Cardiac fibroblast (primary cell): Measurements from ENCODE around the gene KAT7.

Source experiments
- DNase-seq, 2 donors: peaks; one replicate each; pipeline versions ENCODE4 v3.0.0 to v3.0.0-alpha.2; 2010; ENCODE audit warnings: low read depth in 2 of 2
- H3K4me3 ChIP-seq, 2 donors: replicated peaks in 1 of 2; 1 replicate in 1 of 2; 2 replicates in 1 of 2; pipeline ENCODE4 v1.5.1; 2011; ENCODE audit warnings: low read depth in 2 of 2, low read length in 2 of 2, mild to moderate bottlenecking in 2 of 2, moderate library complexity in 1 of 2
- TF ChIP-seq, protein P1 (sequence below): IDR thresholded peaks from one replicate; pipeline ENCODE4 v1.5.1; 2011; ENCODE audit warnings: low read depth, mild to moderate bottlenecking, low read length, inconsistent platforms

The KAT7 gene

GRCh38 chr17:49829026-49829425 is 40.5 kb downstream of the KAT7 start:
- no peak for DNase-seq
- H3K4me3 ChIP-seq, result no peak overlapping the region
- TF ChIP-seq, protein P1, sequence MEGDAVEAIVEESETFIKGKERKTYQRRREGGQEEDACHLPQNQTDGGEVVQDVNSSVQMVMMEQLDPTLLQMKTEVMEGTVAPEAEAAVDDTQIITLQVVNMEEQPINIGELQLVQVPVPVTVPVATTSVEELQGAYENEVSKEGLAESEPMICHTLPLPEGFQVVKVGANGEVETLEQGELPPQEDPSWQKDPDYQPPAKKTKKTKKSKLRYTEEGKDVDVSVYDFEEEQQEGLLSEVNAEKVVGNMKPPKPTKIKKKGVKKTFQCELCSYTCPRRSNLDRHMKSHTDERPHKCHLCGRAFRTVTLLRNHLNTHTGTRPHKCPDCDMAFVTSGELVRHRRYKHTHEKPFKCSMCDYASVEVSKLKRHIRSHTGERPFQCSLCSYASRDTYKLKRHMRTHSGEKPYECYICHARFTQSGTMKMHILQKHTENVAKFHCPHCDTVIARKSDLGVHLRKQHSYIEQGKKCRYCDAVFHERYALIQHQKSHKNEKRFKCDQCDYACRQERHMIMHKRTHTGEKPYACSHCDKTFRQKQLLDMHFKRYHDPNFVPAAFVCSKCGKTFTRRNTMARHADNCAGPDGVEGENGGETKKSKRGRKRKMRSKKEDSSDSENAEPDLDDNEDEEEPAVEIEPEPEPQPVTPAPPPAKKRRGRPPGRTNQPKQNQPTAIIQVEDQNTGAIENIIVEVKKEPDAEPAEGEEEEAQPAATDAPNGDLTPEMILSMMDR, result no peak

- no peak overlapping the region for H3K4me3 ChIP-seq
- DNase-seq, result peak in 1 of 2 donors; percentile 15
- TF ChIP-seq, protein P1, result no peak
Observed at GRCh38 chr17:49830605-49831004, 42.1 kb downstream of the KAT7 start.

DNA sequence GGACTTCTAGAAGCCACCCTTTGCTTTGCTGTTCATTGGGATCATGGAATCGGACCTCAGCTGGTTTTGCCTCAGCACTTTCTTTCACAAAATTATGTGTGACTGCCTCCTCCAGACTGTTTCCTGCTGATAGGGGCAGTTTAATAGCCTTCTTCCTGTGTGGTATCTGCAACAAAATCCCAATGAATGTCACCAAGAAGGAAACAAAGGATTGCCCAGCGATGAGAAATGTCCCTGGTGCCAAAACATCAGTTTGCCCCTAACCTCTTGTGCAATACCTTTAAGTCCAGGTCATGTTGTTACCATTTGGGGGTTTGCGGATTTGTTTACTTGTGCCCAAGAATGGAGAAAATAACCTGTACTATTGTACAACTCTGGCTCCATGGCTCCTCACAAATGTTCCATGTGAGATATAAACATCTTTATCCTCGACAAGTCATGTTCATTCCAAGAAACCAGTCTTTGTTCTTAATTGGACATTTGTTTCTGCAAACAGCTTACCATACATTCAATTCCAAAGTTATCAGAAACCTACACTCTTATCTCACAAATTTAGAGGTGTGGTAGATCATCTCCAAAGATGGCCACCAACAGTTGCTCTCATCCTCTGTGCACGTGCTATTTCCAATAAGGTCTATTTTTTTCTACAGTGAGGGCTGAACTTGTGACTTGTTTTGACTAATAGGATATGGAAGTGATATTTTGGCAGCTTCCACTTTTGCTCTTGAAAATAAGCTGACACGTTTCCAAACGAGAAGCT is 44.5 kb downstream of the KAT7 start:
- H3K4me3 ChIP-seq, result no peak overlapping the region
- TF ChIP-seq, protein P1, result no peak

GRCh38 chr17:49834118-49834743 is 45.8 kb downstream of the KAT7 start:
- no peak overlapping the region for H3K4me3 ChIP-seq
- TF ChIP-seq, protein P1, result no peak
- DNase-seq, result peak in 1 of 2 donors; percentile 68

More for the DNA sequence above, 44.5 kb downstream of the KAT7 start:
- peak in 1 of 2 donors; percentile 35 for DNase-seq

DNA sequence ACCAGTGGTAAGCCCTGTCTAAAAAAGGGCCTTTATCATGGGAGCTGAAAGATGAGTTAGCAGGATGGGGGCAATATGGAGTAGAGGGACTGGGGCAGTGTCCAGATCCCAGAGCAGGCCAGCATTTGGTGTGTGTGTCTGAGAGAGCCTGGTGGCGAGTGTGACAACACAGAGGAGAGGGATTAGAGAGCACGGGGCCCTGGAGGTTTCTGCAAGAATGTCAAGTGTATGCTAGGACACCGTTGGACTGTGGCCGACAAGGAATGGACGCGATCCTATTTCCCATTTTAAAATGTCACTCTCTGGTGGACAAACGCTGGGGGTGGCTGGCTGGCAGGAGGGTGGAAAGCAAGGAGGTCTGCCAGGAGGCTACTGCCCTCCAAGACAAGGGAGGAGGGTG is 47.0 kb downstream of the KAT7 start:
- no peak overlapping the region for H3K4me3 ChIP-seq
- TF ChIP-seq, protein P1, result no peak
- no peak for DNase-seq

DNA sequence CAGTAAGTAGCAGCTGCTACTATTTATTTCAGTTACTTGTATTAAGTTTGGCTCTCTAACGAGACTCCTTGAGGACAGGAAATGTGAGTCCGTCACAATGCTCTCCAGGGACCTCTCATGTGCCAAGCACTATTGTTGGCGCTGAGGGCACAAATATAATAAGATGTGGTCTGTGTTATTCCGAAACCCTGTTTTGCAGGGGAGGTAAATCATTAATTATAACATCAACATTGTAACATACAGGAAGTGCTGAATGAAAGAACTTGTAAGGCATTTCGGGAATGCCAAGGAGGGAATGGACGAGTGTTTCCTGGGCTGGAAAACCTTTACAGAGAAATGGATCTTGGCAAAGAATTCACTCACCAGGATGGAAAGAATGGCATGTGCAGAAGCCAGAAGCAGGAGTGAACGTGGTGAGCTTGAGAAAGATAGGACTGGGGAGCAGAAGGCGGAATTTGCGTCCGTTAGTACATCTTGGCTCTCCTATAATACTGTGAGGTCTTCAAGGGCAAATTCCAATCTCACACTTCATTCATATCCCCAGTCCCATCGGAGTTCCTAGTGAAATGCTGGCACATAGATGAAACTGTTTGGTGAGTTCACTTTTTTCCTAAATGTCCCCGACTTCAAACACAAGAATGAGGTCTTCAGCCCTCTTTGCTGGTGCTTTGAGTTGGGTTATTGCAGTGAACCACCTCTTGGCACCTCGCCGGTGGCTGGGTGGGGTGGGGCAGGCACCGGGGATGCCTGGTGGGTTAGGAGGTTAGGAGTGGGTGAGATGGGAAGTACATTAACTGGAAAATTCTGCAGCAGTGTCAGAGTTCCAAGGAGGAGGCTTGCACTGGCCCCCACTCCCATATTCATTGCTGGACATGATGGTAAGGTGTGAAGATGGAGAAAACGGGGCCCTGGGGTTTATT is 47.9 kb downstream of the KAT7 start:
- DNase-seq, result peak; percentile 58 to 84
- TF ChIP-seq, protein P1, result no peak
- H3K4me3 ChIP-seq, result no peak overlapping the region
